KOPT-K1 (cell line): ENCODE data around the gene CCNE1.

ENCODE experiments used
- H3K27ac ChIP-seq: fragments of 200-600 bp; sonication (generic); 2 replicates; pipeline ENCODE4 v1.5.1; 2016; ENCODE audit warnings: antibody characterized with exemption, mild to moderate bottlenecking, low read depth, low read length; ENCODE audit not compliant: poor library complexity, severe bottlenecking
- H3K36me3 ChIP-seq: fragments of 200-600 bp; sonication (generic); 2 replicates; pipeline ENCODE4 v1.5.1; 2017; ENCODE audit warnings: antibody characterized with exemption, mild to moderate bottlenecking, low read length, moderate library complexity; ENCODE audit not compliant: insufficient read depth
- H3K9me3 ChIP-seq: fragments of 200-600 bp; sonication (generic); 2 replicates; pipeline ENCODE4 v1.5.1; 2017; ENCODE audit warnings: antibody characterized with exemption, low read length, mild to moderate bottlenecking; ENCODE audit not compliant: insufficient read depth, poor library complexity, severe bottlenecking

The CCNE1 gene

DNA sequence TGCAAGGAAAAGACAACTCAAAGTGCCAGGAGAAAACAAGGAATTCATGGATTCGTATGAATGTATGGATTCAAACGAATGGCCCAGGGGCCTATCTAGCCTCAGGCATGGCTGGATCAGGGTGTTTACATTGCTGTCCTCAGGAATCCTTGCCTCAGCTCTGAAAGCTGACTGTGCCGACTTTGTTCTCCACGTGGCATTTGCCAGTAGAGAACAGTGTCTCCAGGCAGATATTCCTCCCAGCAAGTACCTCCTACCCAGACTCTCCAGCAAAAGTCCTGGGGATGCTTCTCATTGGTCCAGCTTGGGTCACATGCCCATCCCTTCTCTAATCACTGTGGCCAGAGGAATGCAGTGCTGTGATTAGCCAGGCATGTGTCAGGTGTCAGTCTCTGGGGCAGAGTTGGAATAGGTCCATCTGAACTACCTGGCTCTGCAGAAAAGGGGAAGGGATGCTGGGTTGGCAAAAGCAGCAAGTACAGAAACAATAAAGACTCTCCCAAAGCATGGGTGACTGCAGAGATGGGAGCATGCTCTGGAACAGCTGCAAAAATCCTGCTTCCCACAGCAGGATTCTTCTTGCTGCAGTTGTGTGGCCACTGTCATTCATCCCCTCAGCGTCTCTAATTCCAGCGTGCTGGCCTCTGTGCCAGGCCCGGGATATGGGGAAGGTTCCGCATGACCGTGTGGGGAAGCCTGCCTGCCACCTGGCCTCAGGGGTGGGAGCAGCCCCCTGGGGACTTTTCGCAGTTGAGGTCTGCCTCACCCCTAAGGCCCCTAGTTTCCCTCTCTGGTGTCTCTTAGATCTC, 30.0 kb downstream of the CCNE1 start:
- Histone ChIP-seq H3K27ac (no peak overlapping the region), H3K9me3 (no peaks in the 10 kb centered on the region), H3K36me3 (no peaks in the 10 kb centered on the region)

DNA sequence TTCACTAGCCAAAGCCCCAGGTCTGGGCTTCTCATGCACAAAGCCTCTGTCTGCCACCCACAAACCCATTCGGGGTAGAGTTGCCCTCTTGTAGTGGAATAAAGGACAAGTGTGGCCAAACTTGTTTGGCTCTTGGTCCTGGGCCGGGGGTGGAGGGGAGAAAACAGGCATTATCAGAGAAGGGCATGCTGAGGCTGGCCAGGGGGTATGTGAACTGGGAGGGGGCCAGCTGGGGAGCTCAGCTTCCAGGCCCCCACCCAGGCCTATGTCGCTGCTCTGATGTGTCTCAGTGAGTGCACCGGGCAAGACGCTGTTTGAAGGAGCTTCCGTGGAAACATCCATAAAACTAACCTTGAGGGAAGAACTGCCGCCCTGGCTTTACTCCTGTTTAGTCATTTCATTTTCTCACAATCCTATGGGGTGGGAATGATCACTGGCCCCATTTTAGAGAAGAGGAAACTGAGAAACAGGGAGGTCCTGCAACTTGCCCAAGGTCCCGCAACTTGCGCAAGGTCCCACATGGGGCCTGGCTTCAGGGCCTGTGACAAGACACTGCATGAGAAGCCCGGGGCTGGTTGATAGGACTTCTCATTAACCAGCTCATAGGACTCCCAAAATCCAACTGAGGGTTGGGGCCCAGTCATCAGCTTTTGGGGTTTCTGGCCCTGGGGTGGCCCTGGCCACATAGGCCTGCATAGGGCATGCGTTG, 30.8 kb downstream of the CCNE1 start:
- H3K27ac ChIP-seq, result no peak overlapping the region
- no peaks in the 10 kb centered on the region for H3K36me3 ChIP-seq
- no peaks in the 10 kb centered on the region for H3K9me3 ChIP-seq

DNA sequence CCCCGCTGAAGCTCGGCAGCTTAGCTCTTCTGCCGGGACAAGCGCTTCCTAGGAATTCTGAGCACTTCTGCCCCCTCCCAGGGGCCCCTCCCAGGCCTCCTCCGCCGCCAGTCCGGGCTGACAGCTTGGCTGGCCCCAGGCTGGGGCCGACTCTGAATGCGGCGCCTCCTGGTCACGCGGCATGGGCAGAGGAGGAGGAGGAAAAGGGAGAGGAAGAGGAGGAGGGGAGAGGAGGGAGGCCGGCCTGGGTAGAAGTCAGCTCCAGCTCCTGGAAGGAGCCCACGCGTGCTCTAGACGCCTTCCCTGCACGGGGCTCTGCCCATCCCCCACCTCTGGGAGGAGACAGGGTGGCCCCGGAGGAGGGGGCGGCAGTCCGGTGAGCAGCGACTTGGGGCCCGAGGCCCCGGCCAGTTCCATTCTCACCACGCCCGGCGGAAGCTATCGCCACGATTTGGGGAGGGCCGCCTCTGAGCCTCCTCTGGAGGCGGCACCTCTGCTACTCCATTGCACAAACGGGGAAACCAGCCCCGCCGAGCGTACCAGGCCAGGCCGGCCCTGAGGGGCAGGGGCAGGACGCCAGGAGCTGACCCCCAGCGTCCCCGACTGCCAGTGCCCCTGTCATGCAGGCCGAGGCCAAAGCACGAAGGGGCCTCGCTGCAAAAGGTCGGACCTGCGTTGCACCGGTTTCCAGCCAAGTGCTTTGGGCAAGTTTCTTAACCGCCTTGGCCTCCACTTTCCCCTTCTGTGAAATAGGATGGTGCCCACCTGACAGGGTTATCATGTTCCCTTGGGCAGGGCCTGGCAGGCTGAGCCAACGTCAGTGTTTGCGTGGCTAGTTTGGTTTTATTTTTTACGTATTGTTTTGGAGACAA, 31.6 kb downstream of the CCNE1 start:
- Histone ChIP-seq H3K9me3 (no peaks in the 10 kb centered on the region), H3K27ac (no peak overlapping the region), H3K36me3 (no peaks in the 10 kb centered on the region)

DNA sequence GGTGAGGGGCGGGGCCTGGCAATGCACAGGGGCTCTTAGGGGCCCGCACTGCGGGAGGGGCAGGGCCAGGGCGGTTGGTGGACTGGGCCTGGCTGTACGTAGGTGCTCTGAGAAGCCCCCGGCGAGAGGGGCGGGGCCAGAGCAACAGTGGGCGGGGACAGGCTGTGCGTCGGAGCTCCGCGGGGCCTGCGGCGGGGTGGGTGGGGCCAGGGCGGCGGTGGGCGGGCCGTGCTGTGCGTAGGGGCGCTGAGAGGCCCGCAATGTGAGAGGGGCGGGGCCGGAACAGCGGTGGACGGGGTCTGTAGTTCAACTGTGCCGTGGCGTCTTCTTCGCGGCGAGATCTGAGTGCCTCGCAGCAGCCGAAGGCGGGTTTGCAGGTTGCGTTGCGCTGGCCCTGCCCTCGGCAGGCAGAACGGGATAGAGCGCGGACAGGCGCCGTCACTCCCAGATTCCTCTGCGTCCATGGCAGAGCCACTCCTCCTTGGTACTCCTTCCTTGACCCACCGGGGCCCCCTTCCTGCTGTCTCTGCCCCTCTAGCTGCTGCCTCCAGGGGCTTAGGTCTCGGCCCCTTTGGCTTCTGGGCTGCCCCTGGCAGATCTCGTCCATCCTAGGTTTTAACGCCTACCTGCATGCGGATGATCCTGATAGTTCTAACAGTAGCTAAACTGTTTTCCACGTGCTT, 33.2 kb downstream of the CCNE1 start:
- Histone ChIP-seq H3K36me3 (no peaks in the 10 kb centered on the region), H3K27ac (no peak overlapping the region), H3K9me3 (no peaks in the 10 kb centered on the region)

DNA sequence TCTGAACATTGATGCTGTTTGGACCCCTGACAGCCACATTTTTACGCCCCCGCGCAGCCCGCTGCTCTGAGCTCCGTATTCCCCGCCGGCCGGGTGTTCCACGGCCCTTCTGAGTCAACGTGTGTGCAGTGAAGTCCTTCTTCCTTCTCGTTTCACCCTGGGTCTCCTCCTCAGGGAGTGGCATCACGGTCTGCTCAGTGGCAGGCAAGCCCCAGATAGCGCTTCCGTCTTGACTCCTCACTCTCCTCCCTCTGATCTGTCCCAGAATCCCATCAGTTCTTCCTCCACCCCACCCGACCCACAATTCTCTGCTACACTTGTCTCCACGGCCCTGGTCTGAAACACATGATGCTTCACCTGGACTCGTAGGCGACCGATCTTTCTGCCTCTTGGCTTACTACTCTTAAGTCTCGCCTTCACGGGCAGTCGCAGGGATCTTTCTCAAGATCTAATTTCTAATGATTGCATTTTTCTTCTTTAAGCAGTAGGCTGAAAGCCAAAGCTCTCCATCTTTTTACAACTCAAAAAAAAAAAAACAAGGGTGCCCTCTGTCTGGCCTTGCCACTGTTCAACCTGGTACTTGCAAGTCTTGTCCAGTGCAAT, 33.9 kb downstream of the CCNE1 start:
- H3K27ac ChIP-seq, result no peak overlapping the region

DNA sequence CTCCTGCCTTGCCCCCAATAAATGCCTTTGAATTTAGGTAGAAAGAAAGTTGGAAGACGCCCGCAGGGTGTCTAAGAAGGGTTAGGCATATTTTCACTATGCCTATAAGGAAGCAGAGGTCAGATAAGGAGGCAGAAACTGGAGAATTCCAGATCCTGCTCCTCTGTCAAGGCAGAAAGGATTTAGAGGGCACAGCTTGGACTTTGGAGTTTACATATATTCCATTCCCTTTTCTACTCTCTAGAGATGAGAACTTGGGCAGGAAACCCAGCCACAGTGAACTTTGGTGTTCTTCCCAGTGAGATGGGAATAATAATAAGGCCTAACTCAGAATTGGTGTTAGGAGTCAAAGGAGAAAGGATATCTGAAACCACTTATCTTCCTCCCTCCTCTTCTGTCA, 37.4 kb downstream of the CCNE1 start:
- Histone ChIP-seq H3K27ac (no peak overlapping the region), H3K9me3 (no peaks in the 10 kb centered on the region), H3K36me3 (no peaks in the 10 kb centered on the region)

More for the DNA sequence above, 33.9 kb downstream of the CCNE1 start:
- Histone ChIP-seq H3K9me3 (no peaks in the 10 kb centered on the region), H3K36me3 (no peaks in the 10 kb centered on the region)

DNA sequence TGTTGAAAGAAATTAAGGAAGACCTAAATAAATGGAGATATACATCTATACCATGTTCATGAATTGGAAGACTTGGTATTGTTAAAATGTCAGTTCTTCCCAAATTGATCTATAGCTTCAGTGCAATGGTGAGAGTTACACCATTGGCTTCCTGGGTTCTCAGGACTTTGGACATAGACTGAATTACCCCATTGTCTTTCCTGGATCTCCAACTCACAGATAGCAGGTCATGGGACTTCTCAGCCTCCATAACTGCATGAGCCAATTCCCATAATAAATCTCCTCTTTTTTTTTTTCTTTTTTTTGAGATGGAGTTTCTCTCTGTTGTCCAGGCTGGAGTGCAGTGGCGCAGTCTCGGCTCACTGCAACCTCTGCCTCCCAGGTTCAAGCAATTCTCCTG, 38.7 kb downstream of the CCNE1 start:
- H3K36me3 ChIP-seq, result no peaks in the 10 kb centered on the region
- H3K27ac ChIP-seq, result no peak overlapping the region
- H3K9me3 ChIP-seq, result no peaks in the 10 kb centered on the region

DNA sequence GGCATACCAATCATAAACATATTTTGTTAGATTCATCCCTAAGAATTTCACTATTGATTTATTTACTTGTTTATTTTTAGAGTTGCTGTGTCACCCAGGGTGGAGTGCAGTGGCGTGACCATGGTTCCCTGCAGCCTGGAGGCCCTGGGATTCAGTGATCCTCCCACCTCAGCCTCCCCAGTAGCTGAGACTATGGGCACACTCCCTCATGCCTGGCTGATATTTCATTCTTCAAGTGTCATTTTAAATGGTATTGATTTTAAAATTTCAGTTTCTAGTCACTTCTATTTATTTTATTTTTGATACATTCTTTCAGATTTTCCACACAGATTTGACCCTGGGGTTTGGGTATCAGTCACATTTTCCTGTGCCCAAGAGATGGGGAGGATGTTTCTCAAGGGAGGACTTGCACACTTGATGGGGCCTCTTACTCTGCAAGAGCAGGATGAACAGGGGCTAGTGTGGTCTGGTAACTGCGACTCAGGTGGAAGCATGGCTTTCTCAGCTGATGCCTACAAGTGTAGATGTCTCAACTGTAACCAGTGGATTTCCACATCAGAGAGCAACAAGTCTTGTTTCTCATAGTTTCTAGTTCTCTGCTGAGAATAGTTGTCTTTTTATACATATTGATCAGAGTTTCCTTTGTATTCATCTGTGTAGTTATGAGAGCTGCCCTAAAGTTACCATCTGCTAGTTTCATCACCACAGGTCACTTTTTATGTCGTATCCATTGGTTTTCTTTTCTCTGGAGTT, 40.2 kb downstream of the CCNE1 start:
- Histone ChIP-seq H3K9me3 (no peaks in the 10 kb centered on the region), H3K27ac (no peak overlapping the region), H3K36me3 (no peaks in the 10 kb centered on the region)

DNA sequence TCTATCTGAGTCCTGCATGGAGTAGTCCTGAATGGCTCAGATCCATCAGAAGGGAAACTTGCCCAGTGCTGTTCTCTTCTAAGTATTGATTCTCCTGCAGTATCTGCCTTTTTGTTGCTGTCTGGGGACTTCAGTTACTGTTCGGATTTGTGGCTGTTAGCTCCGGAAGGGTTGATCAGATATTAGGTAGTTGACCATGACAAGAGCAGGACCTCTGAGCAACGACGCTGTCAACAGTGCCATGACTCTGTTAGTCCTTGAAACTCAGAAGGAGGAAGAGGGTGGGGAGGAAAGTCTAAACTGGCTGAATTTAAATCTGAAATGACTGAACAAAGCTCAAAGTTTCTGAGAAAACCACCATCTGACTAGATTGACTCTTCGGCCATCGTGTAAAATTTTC, 42.2 kb downstream of the CCNE1 start:
- H3K9me3 ChIP-seq, result no peaks in the 10 kb centered on the region
- H3K27ac ChIP-seq, result no peak overlapping the region
- H3K36me3 ChIP-seq, result no peaks in the 10 kb centered on the region

DNA sequence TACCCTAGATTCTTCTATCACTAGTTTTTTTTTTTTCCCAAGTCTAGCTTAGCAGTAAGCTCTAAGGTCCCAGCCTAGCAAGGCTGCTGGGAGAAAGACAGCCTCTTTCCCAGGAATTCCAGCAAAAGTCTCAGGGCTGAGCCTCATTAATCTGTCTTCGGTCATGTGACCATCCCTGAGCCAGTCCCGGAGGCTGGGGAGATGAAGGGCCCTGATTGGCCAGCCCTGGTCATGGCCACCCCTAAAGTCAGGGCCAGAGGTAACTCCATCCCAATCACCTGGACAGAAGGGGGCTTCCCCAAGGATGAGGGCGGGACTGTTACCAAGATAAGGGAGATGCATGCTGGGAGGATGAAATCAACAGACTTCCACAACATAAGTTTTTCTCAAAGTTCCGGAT, 43.3 kb downstream of the CCNE1 start:
- Histone ChIP-seq H3K27ac (no peak overlapping the region), H3K9me3 (no peaks in the 10 kb centered on the region), H3K36me3 (no peaks in the 10 kb centered on the region)

DNA sequence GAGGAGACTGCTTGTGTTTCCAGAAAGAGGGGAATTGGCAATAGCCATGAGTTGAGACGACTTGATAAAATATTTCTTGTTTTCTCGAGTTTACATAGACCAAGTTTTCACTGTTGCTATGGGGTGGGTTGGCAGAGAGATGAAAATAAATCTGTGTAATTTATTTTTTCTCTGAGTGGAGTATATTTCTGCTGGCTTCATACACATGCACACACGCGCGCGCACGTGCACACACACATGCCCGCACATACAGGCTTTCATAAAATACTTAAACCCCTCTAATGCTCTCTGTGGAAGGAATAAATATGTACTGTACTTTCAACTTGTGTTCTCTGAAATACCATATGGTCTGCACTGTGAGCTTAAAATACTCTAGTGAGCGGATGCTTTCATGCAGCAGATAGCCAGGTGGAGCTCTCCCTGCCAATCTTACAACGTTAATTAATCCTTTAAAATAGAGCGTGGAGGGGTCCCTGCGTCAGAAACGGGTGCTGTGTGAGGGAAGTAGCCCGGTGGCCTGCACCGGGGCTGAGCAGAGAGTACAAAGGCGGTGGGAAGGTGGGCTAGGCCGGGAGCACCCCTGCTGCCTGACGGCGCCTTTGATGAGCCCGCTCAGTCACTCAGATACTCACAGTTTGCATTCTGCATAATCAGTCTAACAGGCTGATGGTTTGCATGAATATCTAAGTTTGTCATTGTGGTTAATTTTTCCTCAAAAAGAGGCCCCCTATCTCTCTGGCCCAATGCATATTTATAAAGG, 44.1 kb downstream of the CCNE1 start:
- no peaks in the 10 kb centered on the region for H3K36me3 ChIP-seq
- no peak overlapping the region for H3K27ac ChIP-seq
- no peaks in the 10 kb centered on the region for H3K9me3 ChIP-seq

DNA sequence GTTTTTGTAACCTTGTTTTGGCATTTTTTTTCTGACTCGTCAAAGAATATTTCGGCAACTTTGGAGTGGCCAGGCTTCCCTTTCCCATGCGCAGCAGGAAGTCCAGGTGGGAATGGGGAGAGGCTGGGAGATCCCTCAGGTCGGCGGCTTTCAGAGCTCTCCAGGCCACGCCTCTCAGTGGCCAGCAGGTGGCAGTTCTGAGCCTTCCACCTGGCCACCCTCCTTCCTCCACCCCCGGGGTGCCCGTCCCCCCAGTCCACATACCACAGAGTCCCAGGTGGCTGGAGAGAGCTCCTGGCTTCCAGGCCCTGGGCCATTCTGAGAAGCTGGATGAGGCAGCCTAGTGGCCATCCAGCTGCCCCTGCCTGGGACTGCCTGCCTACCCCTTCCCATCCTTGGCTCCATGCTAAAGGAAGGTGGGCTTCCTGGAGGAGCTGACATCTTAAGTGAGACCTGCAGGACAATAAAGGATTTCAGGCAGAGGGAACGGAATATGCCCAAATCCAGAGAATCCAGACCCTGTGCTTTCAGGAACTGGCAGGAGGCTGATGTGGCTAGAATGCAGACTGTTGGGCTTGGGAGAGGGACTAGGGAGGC, 46.3 kb downstream of the CCNE1 start:
- no peaks in the 10 kb centered on the region for H3K36me3 ChIP-seq
- no peaks in the 10 kb centered on the region for H3K9me3 ChIP-seq
- H3K27ac ChIP-seq, result no peak overlapping the region

DNA sequence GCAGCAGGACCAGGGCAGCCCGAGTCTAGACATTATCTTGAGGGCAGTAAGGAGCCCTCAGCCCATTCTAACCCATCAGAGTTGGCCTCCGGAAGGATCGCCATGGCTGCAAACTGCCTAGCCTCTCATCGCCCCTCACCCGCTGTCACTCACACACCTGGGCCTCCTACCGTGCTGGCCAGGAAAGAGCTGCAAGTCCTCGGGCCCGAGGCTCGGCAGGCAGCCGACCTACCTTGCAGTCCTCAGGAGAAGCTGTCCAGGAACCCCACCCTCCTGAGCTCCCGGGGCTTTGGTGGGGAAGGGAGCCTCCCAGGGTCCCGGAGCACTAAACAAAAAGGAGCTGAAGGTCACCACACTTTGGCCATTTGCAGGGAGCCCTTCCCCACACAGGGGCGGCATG, 46.8 kb downstream of the CCNE1 start:
- Histone ChIP-seq H3K36me3 (no peaks in the 10 kb centered on the region), H3K9me3 (no peaks in the 10 kb centered on the region), H3K27ac (no peak overlapping the region)
